Stimulated activated CD4-positive, alpha-beta T cell treated with anti-CD3 and anti-CD28 coated beads, Interleukin-12 subunit alpha, Interleukin-12 subunit beta, amount 100 ng/mL, for 48 hours (primary cell): ENCODE measurements around the gene C6orf62.
"Not testable (repeated sequence)": the region's sequence is repeated elsewhere in the genome, so short reads cannot be mapped to it uniquely, and the experiment has no call there.

ENCODE experiments used
- DNase-seq, 3 donors: peaks; one replicate each; pipeline ENCODE4 v3.0.0-alpha.2; 2020; ENCODE audit warnings: low read depth in 2 of 3, low spot score in 1 of 3

Gene C6orf62

GRCh38 chr6:24743265-24743943 is 24.4 kb upstream of the C6orf62 start:
- peak in 2 of 3 donors; percentile 15 to 37 for DNase-seq

DNA sequence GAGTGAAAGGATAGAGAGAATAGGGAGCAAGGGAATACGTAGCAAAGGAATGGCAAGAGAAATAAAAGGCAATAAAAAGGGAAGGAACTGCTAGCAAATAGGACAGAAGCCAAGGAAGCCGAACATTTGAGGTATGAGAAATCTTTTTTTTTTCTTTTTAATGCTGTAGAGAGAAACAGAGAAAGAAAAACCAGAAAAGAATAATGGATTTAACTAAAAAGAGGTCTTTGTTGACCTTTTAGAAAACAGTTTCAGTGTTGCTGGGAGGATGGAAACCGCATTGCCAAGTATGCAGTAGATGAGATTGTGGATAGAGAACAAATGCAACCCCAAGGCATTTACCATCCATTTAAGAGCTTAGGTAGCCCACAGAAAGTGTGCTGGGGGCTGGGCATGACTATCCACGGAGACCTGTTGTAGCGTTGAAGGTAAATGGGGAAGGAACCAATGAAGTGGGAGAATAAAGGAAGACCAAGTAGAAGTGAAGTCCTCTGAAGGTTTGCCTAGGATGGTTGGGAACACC is 23.3 kb upstream of the C6orf62 start:
- DNase-seq, result no peak

DNA sequence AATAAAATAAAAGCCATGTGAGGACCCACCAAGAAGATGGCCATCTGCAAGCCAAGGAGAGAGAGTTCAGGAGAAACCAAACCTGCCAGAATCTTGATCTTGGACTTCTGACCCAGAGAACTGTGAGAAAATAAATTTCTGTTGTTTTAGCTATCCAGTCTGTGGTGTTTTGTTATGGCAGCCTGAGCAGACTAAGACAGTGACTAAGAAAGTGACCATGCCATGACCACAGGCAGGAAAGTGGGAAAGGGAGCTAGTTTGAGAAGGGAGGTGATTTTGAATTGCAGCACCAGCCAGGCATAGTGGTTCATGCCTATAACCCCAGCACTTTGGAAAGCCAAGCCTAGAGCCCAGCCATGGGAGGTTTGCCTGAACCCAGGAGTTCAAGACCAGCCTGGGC is 21.9 kb upstream of the C6orf62 start:
- DNase-seq, result no peak

DNA sequence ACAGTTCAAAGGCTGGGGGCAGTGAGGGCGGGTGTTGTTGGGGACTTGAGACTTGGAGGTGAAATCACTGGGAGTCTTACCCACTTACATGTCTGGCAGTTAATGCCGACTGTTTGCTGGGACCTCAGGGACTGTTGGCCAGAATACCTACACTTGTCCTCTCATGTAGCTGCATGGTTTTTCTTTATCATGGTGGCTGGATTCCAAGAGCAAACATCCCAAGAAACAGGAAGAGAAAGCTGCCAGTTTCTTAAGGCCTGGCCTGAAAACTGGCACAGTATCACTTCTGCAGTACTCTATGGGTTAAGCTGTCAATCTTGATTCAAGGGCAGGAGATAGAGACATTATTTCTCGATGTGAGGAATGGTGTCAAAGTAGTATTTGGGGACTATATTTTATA is 19.8 kb upstream of the C6orf62 start:
- DNase-seq, result no peak

DNA sequence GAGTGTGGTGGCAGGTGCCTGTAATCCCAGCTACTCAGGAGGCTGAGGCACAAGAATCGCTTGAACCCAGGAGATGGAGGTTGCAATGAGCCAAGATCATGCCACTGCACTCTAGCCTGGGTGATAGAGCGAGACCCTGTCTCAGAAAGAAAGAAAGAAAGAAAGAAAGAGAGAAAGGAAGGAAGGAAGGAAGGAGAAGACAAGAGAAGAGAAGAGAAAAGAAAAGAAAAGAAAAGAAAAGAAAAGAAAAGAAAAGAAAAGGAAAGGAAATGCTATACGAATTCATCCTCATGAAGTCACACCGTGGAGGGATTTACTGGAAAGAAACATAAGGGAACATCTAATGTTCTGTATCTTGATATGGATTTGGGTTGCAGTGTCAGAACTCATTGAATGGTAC is 15.8 kb upstream of the C6orf62 start:
- not testable (repeated sequence) for DNase-seq

DNA sequence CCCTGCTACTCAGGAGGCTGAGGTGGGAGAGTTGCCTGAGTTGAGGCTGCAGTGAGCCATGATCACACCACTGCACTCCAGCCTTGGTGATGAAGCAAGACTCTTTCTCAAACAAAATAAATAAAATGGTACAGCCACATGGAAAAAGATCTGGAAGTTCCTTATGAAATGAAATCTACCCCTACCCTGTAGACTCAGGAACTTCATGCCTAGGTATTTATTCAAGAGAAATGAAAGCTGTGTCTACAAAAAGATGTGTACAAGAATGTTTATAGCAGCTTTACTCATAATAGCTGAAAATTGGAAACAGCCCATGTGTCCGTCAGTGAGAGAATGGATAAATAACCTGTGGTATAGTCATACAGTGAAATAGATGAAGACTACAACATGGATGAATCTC is 15.2 kb upstream of the C6orf62 start:
- no peak for DNase-seq

DNA sequence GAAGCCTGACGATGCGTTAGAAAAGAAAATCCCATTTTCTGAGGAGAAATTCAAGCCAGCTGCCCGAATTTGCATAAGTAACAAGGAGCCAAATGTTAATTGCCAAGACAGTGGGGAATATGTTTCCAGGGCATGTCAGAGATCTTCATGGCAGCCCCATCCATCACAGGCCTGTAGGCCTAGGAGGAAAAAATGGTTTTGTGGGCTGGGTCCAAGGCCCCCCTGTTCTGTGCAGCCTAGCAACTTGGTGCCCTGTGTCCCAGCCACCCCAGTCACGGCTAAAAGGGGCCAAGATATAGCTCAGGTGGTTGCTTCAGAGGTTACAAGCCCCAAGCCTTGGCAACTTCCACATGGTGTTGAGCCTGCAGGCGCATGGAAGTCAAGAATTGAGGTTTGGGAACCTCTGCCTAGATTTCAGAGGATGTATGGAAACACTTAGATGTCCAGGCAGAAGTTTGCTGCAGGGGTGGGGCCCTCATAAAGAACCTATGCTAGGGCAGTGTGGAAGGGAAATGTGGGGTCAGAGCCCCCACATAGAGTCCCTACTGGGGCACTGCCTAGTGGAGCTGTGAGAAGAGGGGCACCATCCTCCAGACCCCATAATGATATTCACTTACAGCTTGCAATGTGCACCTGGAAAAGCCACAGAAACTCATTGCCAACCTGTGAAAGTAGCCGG is 12.6 kb upstream of the C6orf62 start:
- not testable (repeated sequence) for DNase-seq

DNA sequence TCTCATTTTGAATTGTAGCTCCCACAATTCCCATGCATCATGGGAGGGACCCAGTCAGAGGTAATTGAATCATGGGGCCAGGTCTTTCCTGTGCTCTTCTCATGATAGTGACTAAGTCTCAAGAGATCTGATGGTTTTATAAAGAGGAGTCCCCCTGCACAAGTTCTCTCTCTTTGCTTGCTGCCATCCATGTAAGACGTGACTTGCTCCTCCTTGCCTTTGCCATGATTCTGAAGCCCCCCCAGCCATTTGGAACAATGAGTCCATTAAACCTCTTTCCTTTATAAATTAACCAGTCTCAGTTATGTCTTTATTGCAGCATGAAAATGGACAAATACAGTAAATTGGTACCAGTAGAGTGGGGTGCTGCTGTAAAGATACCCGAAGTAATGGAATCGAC is 11.7 kb upstream of the C6orf62 start:
- DNase-seq, result not testable (repeated sequence)

- DNase-seq, result no peak
Observed at GRCh38 chr6:24723270-24723669, 4.3 kb upstream of the C6orf62 start.

GRCh38 chr6:24721461-24722215 is 2.7 kb upstream of the C6orf62 start:
- DNase-seq, result no peak

GRCh38 chr6:24720604-24721460 is 1.9 kb upstream of the C6orf62 start:
- peak; percentile 99 to 100 (median 99) for DNase-seq

GRCh38 chr6:24720131-24720603 is 1.2 kb upstream of the C6orf62 start:
- DNase-seq, result peak; percentile 56 to 67 (median 63)

GRCh38 chr6:24718449-24719124 is 367 bp downstream of the C6orf62 start:
- no peak for DNase-seq

DNA sequence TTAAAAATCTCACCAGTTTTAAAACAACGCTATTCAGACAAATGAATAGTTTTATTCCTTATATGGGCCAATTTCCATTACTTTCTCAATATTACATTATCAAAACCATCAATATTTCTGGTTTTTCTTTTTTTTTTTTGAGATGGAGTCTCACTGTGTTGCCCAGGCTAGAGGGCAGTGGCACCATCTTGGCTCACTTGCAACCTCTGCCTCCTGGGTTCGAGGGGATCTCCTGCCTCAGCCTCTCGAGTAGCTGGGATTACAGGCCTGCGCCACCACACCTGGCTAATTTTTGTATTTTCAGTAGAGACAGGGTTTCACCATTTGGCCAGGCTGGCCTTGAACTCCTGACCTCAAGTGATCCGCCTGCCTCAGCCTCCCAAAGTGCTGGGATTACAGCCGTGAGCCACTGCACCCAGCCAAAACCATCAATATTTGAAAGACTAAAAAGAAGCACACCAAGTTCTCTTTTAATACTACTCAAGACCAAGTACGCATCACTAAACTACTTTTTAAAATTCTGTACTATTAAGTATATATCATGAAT is 2.3 kb downstream of the C6orf62 start:
- not testable (repeated sequence) for DNase-seq

DNA sequence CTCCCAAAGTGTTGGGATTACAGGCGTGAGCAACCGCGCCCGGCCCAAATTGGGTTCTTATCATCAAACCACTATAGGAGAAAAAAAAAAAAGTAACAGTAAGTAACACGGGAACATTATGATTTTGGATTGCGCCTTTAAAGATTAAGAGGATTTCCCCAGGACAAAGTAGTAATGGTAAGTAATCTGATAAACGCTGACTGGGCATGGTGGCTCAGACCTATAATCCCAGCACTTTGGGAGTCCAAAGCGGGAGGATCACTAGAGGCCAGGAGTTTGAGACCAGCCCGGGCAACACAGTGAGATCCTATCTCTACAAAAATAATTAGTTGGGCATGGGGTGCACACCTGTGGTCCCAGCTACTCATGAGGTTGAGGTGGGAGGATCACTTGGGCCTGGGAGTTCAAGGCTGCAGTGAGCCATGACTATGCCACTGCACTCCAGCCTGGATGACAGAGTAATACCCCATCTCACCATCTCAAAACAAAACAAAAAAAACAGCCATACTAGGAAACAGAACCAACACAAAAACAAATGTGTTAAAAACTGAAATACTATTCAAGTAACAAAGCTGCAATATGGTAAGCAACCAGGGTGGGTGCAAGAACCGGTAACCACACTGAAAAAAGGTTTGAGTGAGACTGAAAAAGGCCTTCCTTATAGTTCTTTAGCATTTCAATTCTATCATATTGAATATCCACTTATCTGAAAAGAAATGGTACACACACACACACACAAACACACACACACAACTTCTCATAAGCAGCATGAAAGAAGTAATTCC is 8.2 kb downstream of the C6orf62 start:
- no peak for DNase-seq

DNA sequence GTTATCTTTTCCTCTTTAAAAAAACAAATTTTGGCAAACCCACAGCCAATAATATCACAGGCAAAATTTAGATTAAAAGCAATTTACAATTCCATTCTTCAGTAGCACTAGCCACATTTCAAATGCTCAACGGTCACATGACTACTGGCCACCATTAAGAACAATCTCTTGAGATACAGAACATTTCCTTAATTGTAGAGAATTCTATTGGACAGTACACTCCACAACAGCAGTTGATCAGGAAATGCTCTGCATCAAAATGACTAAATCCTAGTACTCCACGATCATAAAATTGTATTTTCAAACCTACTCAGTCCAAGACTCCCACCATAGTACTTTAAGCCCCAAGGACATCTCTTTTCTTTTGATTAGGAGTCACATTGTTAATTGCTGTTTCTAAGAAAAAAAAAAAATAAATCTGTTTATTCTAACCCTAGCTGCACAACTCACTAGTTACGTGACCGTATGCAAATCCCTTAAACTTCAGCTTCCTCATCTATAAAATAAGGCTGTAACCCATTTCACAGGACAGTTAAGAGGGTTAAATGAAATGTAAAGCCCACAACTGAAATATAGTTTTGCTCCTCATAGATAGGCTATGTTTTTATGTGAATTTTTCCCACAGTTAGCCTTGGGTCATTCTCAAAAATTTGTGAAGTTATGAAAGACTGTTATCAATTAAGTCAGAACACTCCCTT is 9.8 kb downstream of the C6orf62 start:
- no peak for DNase-seq

DNA sequence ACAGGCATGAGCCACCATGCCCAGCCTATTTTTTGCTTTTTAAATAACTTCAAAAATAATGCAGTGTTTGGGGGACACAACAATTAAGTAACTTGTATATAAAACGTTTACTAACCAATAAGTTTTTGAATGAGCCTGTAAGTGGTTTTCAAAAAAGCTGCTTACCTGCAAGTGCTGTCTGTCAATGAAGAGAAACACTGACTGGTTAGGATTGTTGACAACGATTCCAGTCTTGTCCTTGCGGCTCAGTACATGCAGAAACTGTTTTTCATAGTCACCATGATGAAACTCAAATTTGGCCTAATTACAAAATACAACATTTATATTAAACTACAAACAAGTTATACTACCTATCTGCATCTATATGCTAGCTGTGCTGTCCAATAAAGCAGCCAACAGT is 10.3 kb downstream of the C6orf62 start:
- no peak for DNase-seq

GRCh38 chr6:24704468-24704867 is 14.5 kb downstream of the C6orf62 start:
- no peak for DNase-seq
